GM13976 (cell line): ENCODE results near the gene SH3BGR.

Experiments
- DNase-seq: peaks from one replicate; pipeline ENCODE4 v3.0.0; 2012; ENCODE audit warnings: low spot score
- in situ Hi-C: fragments of 300-500 bp; cut with MboI; formaldehyde crosslinking; loops from one replicate; pipeline ENCODE4 v1.12.0; 2022; ENCODE audit warnings: low sequenced_read_pairs, mixed read lengths, inconsistent platforms; ENCODE audit not compliant: unreplicated experiment
- TF ChIP-seq, protein P1 (sequence below): IDR thresholded peaks from 2 replicates; pipeline ENCODE4 v1.5.1; 2012; ENCODE audit warnings: borderline replicate concordance, mild to moderate bottlenecking; ENCODE audit not compliant: insufficient read depth; ENCODE audit errors: extremely low read depth, missing control alignments, control extremely low read depth

SH3BGR gene

DNA sequence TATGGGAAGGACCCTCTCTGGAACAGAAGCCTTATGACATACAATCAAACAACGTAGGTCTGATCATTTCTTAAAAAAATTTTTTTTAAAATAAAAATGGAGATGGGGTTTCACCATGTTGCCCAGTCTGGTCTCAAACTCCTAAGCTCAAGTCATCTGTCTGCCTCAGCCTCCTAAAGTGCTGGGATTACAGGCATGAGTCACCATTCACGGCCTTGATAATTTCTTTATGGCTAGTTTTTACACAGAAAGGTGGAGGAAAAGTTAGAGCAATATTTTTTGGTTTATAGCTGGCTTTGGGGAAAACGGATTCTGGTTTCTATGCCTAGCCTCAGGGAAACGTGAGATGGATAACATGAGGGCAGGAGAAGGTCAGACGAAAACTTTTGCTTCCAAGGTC, 91.0 kb downstream of the SH3BGR start:
- DNase-seq = no peak
- in situ Hi-C loops = no loop called here
- TF ChIP-seq, protein P1, sequence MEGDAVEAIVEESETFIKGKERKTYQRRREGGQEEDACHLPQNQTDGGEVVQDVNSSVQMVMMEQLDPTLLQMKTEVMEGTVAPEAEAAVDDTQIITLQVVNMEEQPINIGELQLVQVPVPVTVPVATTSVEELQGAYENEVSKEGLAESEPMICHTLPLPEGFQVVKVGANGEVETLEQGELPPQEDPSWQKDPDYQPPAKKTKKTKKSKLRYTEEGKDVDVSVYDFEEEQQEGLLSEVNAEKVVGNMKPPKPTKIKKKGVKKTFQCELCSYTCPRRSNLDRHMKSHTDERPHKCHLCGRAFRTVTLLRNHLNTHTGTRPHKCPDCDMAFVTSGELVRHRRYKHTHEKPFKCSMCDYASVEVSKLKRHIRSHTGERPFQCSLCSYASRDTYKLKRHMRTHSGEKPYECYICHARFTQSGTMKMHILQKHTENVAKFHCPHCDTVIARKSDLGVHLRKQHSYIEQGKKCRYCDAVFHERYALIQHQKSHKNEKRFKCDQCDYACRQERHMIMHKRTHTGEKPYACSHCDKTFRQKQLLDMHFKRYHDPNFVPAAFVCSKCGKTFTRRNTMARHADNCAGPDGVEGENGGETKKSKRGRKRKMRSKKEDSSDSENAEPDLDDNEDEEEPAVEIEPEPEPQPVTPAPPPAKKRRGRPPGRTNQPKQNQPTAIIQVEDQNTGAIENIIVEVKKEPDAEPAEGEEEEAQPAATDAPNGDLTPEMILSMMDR = no peak

DNA sequence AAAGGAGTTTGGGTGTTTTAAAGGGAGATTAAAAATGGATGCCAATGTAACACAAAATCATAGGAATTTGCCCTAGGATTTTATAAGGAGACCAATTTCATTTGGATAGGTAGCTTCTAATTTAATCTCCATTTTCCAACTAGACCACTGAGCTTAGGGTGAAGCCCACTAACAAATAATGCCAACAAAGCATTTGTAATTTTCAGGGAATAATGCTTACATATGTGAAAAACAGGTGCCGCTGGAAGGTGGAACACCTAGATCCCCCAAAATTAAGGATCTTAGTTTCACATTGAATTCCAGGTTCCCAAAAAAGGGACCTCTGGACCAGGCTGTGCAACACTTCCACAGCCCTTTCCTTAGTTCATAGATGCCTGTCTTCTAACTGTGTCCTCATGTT, 94.8 kb downstream of the SH3BGR start:
- TF ChIP-seq, protein P1 = no peak
- DNase-seq = no peak
- in situ Hi-C loops = no loop called here

DNA sequence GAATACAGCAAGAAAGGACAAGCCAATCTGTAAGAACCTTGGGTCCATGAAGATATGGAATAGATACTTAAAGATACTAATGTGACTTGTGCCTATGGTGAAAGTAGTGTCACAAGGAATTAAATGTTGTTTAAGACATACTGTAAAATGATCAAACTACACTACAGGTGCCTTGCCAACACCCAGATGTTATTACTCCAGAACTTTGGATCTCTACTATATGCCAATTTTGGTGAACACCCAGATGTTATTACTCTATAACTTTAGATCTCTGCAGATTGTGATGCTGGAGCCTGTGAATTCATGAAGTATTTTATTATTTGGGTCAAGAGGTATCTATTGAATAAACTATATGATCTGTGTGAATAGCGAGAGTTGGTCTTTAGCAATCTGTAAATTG, 101.1 kb downstream of the SH3BGR start:
- DNase-seq = no peak
- in situ Hi-C loops = no loop called here
- TF ChIP-seq, protein P1 = no peak

DNA sequence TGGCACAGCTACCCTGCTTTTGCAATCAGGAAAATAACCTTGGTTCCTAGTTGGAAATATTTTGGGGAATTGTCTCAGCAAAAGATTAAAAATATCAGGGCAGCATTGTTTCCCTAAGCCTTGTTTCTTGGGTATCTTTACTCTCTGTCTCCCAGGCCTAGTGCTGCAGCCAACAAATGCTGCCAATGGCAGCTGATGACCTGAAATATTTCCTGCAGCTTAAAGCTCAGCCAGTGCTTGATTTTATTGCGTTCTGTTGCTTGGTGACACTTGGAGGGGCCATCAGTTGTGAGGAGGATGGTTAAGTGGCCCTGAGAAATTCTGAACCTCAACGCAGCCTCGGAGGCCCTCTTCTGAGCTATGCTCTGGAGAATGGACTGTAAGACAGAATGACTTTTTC, 101.6 kb downstream of the SH3BGR start:
- in situ Hi-C loops = no loop called here
- no peak for DNase-seq
- TF ChIP-seq, protein P1 = no peak

DNA sequence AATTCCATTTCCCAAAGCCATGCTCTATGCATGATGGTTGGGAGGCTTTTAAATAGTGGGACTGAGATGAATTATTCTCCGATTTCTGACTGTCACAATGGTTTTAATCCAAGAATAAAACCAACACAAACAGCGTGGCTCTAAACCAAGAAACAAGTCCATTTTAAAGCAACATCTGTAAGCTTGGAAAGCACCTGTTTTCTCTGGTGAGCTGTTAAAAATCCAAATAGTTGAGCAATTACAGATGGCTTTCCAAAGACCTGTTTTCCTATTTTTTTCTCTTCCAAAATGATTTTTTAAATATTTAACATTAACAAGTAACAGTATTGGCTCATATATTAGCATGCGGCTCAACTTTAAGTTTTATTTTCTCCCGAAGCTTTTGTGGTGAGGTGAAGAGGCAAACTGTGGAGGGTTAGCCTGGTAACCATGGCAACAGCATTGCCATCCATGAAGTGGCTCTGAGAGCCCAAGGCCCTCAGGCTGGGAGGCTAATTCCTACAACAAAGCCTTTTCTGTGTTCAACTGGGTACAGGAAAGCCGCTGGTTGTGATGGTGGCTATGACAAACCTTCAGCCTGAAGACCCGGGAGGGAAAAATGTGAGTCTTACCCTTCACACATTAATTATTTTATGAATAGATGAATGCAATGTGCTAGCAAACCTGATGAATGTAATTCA, 104.3 kb downstream of the SH3BGR start:
- no peak for DNase-seq
- TF ChIP-seq, protein P1 = no peak
- in situ Hi-C loops = no loop called here

DNA sequence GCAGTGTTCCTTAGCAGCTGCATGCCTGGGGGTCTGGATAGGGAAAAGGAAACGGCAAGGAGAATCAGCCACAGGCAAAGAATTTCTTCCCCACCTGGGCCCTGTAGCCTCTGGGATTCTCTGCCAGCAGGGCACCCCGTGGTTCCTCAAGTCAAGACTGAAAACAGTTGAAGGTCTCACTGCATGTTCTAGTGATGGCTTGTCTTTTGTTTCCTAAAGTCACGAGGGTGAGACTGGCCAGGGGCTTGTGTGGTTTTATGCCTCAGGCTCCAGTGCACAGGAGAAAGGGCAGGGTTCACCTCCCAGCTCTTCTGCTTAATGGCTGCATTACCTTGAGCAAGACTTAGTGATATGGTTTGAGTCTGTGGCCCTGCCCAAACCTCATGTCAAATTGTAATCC, 107.7 kb downstream of the SH3BGR start:
- TF ChIP-seq, protein P1 = no peak
- in situ Hi-C loops = no loop called here
- no peak for DNase-seq

DNA sequence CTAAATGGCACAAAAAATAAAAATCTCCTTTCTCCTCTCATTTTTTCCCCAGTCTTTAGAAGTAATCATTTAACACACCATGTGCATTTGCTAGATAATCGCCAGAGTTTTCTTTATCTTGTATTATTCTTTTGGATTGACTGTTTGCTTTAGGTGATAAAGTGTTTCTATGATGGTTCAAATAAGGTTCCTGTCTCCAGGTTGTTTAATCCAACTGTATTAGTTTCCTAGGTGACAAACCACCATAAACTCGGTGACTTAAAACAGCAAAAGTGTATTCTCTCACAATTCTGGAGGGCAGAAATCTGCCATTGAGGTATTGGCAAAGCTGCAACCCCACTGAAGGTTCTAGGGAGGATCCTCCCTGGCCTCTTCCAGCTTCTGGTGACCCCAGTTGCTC, 109.4 kb downstream of the SH3BGR start:
- in situ Hi-C loops = no loop called here
- no peak for DNase-seq
- TF ChIP-seq, protein P1 = no peak
